IPS-18c (cell line): ENCODE measurements around the gene RAMP1.
"Not testable (repeated sequence)": the region's sequence is repeated elsewhere in the genome, so short reads cannot be mapped to it uniquely, and the experiment has no call there.

Experiments used
- H3K4me3 ChIP-seq: 2 replicates; pipeline ENCODE4 v1.7.0; 2013; ENCODE audit warnings: low read depth, mild to moderate bottlenecking, low read length, moderate library complexity; ENCODE audit not compliant: insufficient read depth
- H3K9me3 ChIP-seq: one replicate; pipeline ENCODE4 v1.6.1; 2013; ENCODE audit warnings: mild to moderate bottlenecking, low read length, moderate library complexity; ENCODE audit not compliant: control insufficient read depth, insufficient read depth

Gene RAMP1

GRCh38 chr2:237859533-237860272, at the start of gene RAMP1:
TSS of gene RAMP1 (plus strand) at chr2:237859623. CDS start at chr2:237859676, 53 bp downstream.
- Histone ChIP-seq H3K9me3 (no peaks in the 10 kb centered on the region), H3K4me3 (peak within 1 kb of the TSS; percentile 40)

- Histone ChIP-seq H3K9me3 (no peaks in the 10 kb centered on the region), H3K4me3 (no peak overlapping the region)
Observed at GRCh38 chr2:237815637-237816036, 43.8 kb upstream of the RAMP1 start.

GRCh38 chr2:237816531-237816930, 42.9 kb upstream of the RAMP1 start:
- Histone ChIP-seq H3K9me3 (no peaks in the 10 kb centered on the region), H3K4me3 (no peak overlapping the region)

DNA sequence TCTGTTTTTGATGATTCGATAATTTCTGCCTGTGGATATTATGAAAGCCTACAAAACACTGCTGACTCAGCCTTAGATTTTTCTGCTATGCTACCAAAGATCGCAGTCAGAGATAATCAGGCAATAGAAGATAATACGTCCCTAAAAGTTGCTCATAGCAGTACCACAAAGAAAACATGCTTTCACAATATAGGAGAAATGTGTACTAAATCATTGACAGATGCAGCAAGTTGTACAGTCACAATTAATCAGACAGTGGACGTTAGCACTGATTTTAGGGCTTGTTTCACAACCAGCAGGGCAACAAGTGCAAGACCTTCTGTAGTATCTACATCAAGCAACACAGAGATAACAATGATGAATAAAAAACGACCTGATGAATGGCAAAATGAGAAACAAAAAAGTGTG, 41.4 kb upstream of the RAMP1 start:
- Histone ChIP-seq H3K9me3 (no peaks in the 10 kb centered on the region), H3K4me3 (no peak overlapping the region)

- no peak overlapping the region for H3K4me3 ChIP-seq
- no peaks in the 10 kb centered on the region for H3K9me3 ChIP-seq
Observed at GRCh38 chr2:237819231-237819630, 40.2 kb upstream of the RAMP1 start.

GRCh38 chr2:237820421-237820820, 39.0 kb upstream of the RAMP1 start:
- H3K9me3 ChIP-seq = no peaks in the 10 kb centered on the region
- H3K4me3 ChIP-seq = no peak overlapping the region

GRCh38 chr2:237823544-237823943, 35.9 kb upstream of the RAMP1 start:
- no peaks in the 10 kb centered on the region for H3K9me3 ChIP-seq
- no peak overlapping the region for H3K4me3 ChIP-seq

DNA sequence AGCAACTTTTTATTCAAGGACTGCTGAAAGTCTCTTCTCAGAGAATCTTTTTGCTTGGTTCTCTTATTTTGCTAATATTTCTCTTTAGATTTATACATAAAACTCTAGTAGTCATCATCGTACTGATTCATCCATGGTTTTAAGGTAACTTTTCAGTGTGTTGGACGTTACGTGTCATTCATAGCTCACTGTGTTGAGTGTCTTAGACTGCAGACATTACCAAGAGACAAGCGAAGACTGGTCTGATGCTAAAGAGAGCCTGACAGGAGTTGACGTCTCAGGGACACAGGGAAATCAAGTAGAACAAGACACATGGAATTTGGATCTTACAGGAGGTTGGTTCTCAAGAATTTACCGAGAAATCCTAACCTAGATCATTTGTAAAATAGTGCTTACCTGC, 35.3 kb upstream of the RAMP1 start:
- no peak overlapping the region for H3K4me3 ChIP-seq
- no peaks in the 10 kb centered on the region for H3K9me3 ChIP-seq

DNA sequence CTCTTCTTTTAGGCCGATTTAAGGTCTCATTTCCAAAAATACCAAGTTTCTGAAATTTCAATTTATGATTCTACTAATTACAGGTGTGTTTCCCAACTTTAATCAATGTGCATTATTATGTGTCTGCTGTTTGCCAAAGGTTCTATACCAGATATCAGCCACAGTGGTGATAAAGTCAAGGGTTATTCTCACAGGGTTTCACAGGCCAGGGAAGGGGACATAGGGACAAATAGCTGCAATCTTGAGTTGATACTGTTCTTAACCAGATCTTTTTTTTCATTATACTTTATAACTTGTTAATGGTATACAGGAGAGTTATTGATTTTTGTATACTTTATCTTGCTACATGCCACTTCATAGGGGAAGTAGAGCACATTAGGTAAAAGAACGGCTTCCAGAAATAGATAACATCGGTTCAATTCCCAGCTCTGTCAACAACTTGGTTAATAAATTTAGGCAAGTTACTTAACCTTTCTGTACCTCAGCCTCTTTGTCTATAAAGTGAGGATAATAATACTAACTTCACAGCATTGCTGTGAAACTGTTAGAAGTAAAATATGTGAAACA, 31.9 kb upstream of the RAMP1 start:
- Histone ChIP-seq H3K9me3 (no peaks in the 10 kb centered on the region), H3K4me3 (no peak overlapping the region)

DNA sequence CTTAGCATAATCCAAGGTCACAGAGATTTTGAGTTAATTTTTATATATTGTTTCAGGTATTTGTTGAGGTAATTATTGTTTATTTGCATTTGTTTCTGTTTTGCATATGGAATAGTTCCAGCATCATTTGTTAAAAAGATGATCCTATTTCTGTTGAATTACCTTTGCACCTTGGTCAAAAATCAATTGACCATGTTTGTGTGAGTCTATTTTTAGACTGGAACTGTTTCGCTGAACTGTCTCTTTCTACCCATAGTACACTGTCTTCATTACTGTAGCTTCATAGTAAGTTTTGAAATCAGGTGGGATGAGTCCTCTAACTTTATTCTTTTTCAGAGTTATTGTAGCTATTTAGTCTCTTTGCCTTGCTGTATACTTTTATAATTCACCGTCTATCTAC, 28.9 kb upstream of the RAMP1 start:
- no peak overlapping the region for H3K4me3 ChIP-seq

DNA sequence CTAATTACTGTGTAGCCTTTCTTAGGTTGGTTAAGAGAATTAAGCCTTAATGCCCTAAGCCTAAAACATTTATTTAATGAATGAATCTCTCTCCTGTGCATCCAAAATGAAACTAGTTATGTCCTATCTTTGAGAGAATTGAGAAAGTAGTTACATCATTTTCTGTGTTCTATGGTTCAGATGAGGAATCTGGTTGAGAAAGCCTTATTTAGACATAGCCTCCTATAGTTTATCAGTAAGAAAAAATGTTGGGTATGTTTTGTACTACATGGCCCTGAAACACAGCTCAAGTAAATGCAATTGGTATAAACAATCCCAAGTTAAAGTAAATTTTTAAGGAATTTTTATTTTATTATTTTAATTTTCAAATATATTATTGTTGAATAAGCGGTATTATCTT, 25.9 kb upstream of the RAMP1 start:
- Histone ChIP-seq H3K4me3 (no peak overlapping the region), H3K9me3 (no peaks in the 10 kb centered on the region)

More for the DNA sequence above, 28.9 kb upstream of the RAMP1 start:
- no peaks in the 10 kb centered on the region for H3K9me3 ChIP-seq

DNA sequence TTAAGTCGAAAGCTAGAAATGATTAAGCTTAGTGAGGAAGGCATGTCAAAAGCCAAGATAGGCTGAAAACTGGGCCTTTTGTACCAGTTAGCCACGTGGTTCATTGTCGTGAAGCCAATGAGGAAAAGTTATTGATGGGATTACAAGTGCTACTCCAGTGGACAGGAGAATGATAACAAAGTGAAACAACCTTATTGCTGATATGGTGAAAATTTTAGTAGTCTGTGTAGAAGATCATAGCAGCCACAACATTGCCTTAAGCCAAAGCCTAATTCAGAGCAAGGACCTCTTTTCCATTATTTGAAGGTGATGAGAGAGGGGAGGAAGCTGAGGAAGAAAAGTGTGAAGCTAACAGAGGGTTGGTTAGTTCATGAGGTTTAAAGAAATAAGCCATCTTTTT, 24.1 kb upstream of the RAMP1 start:
- H3K4me3 ChIP-seq = no peak overlapping the region
- no peaks in the 10 kb centered on the region for H3K9me3 ChIP-seq

DNA sequence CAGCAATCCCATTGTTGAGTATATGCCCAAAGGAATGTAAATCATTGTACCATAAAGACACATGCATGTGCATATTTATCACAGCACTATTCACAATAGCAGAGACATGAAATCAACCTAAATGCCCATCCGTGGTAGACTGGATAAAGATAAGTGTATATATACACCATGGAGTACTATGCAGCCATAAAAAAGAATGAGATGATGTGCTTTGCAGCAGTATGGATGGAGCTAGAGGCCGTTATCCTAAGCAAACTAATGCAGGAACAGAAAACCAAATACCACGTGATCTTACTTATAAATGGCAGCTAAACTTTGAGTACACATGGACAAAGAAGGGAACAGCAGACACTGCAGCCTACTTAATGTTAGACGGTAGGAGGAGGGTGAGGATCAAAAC, 18.4 kb upstream of the RAMP1 start:
- H3K4me3 ChIP-seq = no peak overlapping the region
- H3K9me3 ChIP-seq = no peaks in the 10 kb centered on the region

DNA sequence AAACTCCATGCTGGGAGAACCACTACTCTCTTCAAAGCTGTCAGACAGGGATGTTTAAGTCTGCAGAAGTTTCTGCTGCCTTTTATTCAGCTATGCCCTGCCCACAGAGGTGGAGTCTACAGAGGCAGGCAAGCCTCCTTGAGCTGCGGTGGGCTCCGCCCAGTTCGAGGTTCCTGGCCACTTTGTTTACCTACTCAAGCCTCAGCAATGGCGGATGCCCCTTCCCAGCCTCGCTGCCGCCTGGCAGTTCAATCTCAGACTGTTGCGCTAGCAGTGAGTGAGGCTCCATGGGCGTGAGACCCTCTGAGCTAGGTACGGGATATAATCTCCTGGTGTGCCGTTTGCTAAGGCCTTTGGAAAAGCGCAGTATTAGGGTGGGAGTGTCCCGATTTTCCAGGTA, 10.5 kb upstream of the RAMP1 start:
- not testable (repeated sequence) for H3K9me3 ChIP-seq, H3K4me3 ChIP-seq

- H3K4me3 ChIP-seq = no peak overlapping the region
- peaks cover 1% of the 10 kb centered on the region for H3K9me3 ChIP-seq
Observed at GRCh38 chr2:237854295-237854694, 5.1 kb upstream of the RAMP1 start.

- no peak overlapping the region for H3K4me3 ChIP-seq
- H3K9me3 ChIP-seq = no peaks in the 10 kb centered on the region
Observed at GRCh38 chr2:237857791-237858190, 1.6 kb upstream of the RAMP1 start.

- peak overlapping the region; percentile 28; the same call in 1 of the 2 replicates for H3K4me3 ChIP-seq
- H3K9me3 ChIP-seq = no peaks in the 10 kb centered on the region
Observed at GRCh38 chr2:237858294-237859081, 935 bp upstream of the RAMP1 start.

GRCh38 chr2:237859082-237859433, 365 bp upstream of the RAMP1 start:
- H3K9me3 ChIP-seq = no peaks in the 10 kb centered on the region
- peak overlapping the region; percentile 28; the same call in 1 of the 2 replicates for H3K4me3 ChIP-seq
